ENCODE data around the gene LAMTOR2.

- no peak for TF ChIP-seq CTCF (IDR thresholded peaks at IDR 0.05; ENCODE audit: insufficient read depth, low read depth, low read length)
- no peak for TF ChIP-seq EZH2 (IDR thresholded peaks at IDR 0.05; ENCODE audit: insufficient read depth, low read length)
These were observed 12.7 kb downstream of the LAMTOR2 start for GRCh38 chr1:156067262-156067661.
